MM.1S (cell line): Measurements from ENCODE around the gene PRPS2.

Experiments used
- DNase-seq: peaks from one replicate; pipeline ENCODE4 v3.0.0-alpha.2; 2015
- H2AFZ ChIP-seq: fragments of 300-600 bp; sonication (generic); 2 replicates; pipeline ENCODE4 v1.6.0; 2016; ENCODE audit warnings: antibody characterized with exemption, low read length
- H3F3A ChIP-seq: fragments of 300-600 bp; sonication (generic); 2 replicates; pipeline ENCODE4 v1.6.1; 2016; ENCODE audit warnings: mild to moderate bottlenecking, antibody characterized with exemption, low read length, moderate library complexity, mixed read lengths; ENCODE audit not compliant: insufficient read depth
- H3K27ac ChIP-seq: fragments of 300-600 bp; sonication (generic); 2 replicates; pipeline ENCODE4 v1.5.1; 2016; ENCODE audit warnings: mild to moderate bottlenecking, low read length
- H3K27me3 ChIP-seq: fragments of 300-600 bp; sonication (generic); replicated peaks from 2 replicates; pipeline ENCODE4 v1.6.0; 2016; ENCODE audit warnings: low read length; ENCODE audit not compliant: insufficient read depth
- H3K36me3 ChIP-seq: fragments of 300-600 bp; sonication (generic); replicated peaks from 2 replicates; pipeline ENCODE4 v1.6.1; 2016; ENCODE audit warnings: mild to moderate bottlenecking, low read length, mixed read lengths; ENCODE audit not compliant: insufficient read depth
- H3K4me1 ChIP-seq: fragments of 300-600 bp; sonication (generic); 2 replicates; pipeline ENCODE4 v1.6.1; 2016; ENCODE audit warnings: low read length, mixed read lengths
- H3K4me2 ChIP-seq: fragments of 300-600 bp; sonication (generic); 2 replicates; pipeline ENCODE4 v1.6.0; 2016; ENCODE audit warnings: low read depth, low read length
- H3K4me3 ChIP-seq: fragments of 300-600 bp; sonication (generic); 2 replicates; pipeline ENCODE4 v1.5.1; 2016; ENCODE audit warnings: low read length, mixed read lengths
- H3K79me2 ChIP-seq: fragments of 300-600 bp; sonication (generic); 2 replicates; pipeline ENCODE4 v1.6.1; 2016; ENCODE audit warnings: mixed run types, low read length, mixed read lengths
- H3K9ac ChIP-seq: fragments of 300-600 bp; sonication (generic); 2 replicates; pipeline ENCODE4 v1.6.1; 2016; ENCODE audit warnings: low read length, mixed read lengths
- H3K9me2 ChIP-seq: fragments of 300-600 bp; sonication (generic); replicated peaks from 2 replicates; pipeline ENCODE4 v1.6.1; 2016; ENCODE audit warnings: mild to moderate bottlenecking, low read length, mixed read lengths; ENCODE audit not compliant: insufficient read depth
- H3K9me3 ChIP-seq: fragments of 300-600 bp; sonication (generic); replicated peaks from 2 replicates; pipeline ENCODE4 v1.6.1; 2016; ENCODE audit warnings: mild to moderate bottlenecking, low read length, mixed read lengths; ENCODE audit not compliant: insufficient read depth
- H4K20me1 ChIP-seq: fragments of 300-600 bp; sonication (generic); 2 replicates; pipeline ENCODE4 v1.6.1; 2016; ENCODE audit warnings: mild to moderate bottlenecking, low read length, moderate library complexity, mixed read lengths; ENCODE audit not compliant: insufficient read depth
- EZH2 ChIP-seq: fragments of 300-600 bp; sonication (generic); optimal IDR thresholded peaks from 2 replicates; pipeline ENCODE3; 2017; ENCODE audit warnings: low read depth, mild to moderate bottlenecking, antibody characterized with exemption, low read length, mixed read lengths
- EZH2phosphoT487 ChIP-seq: fragments of 300-600 bp; sonication (generic); IDR thresholded peaks from 2 replicates; pipeline ENCODE4 v1.6.1; 2018; ENCODE audit warnings: antibody characterized with exemption, low read length
- TF ChIP-seq, protein P1 (sequence below): fragments of 300-600 bp; sonication (generic); IDR thresholded peaks from 2 replicates; pipeline ENCODE4 v1.5.1; 2016; ENCODE audit warnings: antibody characterized with exemption, low read length, mixed read lengths

Gene PRPS2

DNA sequence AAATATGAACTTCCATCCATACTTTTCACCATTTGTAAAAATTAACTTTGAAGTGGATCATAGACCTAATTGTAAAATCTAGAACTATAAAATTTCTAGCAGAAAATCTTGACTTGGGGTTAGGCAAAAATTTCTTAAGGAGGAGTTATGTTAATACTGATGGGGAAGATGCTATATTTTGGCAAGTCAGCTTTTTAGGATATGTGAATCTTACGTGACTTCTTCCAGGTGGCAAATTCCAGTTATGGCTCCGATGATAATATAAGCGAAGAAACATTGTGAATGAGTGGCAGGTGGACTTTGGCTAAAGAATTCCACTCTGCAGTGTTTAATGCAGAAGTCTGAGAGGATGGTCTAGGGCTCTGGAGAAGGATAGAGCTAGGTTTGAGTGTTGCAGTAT lies 1.5 kb downstream of the PRPS2 start:
- DNase-seq, result no peak
- H3K4me3 ChIP-seq, result peak overlapping the region; percentile 71; the same call in 1 of the 2 replicates
- no peak overlapping the region for H3K27ac ChIP-seq
- H3F3A ChIP-seq, result no peaks in the 10 kb centered on the region
- no peaks in the 10 kb centered on the region for H3K9me2 ChIP-seq
- no peaks in the 10 kb centered on the region for H3K36me3 ChIP-seq
- peak overlapping the region; percentile 70 for H3K4me2 ChIP-seq
- no peaks in the 10 kb centered on the region for H3K4me1 ChIP-seq
- H3K9ac ChIP-seq, result peak overlapping the region; percentile 60; the same call in 1 of the 2 replicates
- H3K9me3 ChIP-seq, result no peaks in the 10 kb centered on the region
- no peaks in the 10 kb centered on the region for H3K27me3 ChIP-seq
- H3K79me2 ChIP-seq, result peaks cover 45% of the 10 kb centered on the region
- H4K20me1 ChIP-seq, result no peaks in the 10 kb centered on the region
- TF ChIP-seq, protein P1, sequence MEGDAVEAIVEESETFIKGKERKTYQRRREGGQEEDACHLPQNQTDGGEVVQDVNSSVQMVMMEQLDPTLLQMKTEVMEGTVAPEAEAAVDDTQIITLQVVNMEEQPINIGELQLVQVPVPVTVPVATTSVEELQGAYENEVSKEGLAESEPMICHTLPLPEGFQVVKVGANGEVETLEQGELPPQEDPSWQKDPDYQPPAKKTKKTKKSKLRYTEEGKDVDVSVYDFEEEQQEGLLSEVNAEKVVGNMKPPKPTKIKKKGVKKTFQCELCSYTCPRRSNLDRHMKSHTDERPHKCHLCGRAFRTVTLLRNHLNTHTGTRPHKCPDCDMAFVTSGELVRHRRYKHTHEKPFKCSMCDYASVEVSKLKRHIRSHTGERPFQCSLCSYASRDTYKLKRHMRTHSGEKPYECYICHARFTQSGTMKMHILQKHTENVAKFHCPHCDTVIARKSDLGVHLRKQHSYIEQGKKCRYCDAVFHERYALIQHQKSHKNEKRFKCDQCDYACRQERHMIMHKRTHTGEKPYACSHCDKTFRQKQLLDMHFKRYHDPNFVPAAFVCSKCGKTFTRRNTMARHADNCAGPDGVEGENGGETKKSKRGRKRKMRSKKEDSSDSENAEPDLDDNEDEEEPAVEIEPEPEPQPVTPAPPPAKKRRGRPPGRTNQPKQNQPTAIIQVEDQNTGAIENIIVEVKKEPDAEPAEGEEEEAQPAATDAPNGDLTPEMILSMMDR, result no peak
- TF ChIP-seq EZH2 (no peak), EZH2phosphoT487 (no peak)
- H2AFZ ChIP-seq, result no peak overlapping the region

DNA sequence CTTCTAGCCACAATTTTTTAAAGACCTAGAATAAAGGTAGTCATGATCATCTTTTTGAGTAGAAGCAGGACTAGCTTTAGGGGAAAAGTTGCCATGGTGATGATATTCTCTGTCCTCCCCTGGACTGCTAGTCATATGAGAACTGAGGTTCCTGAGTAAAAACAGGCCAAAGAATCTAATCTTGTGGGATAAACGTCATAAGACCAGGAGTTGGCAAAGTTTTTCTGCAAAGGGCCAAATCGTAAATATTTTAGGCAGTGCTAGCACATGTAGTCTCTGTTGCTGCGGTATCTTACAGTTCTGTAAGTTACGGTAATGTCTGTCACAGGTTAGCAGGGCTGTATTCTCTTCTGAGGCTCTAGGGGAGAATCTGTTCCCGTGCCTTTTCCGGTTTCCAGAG lies 3.4 kb downstream of the PRPS2 start:
- Histone ChIP-seq H3K79me2 (peaks cover 45% of the 10 kb centered on the region), H3K27ac (no peak overlapping the region), H4K20me1 (no peaks in the 10 kb centered on the region), H3F3A (no peaks in the 10 kb centered on the region), H2AFZ (no peak overlapping the region), H3K9ac (no peak overlapping the region), H3K9me3 (no peaks in the 10 kb centered on the region), H3K27me3 (no peaks in the 10 kb centered on the region), H3K9me2 (no peaks in the 10 kb centered on the region), H3K4me2 (no peak overlapping the region), H3K36me3 (no peaks in the 10 kb centered on the region), H3K4me3 (no peak overlapping the region), H3K4me1 (no peaks in the 10 kb centered on the region)
- TF ChIP-seq, protein P1, result no peak
- TF ChIP-seq EZH2, result no peak
- no peak for TF ChIP-seq EZH2phosphoT487
- DNase-seq, result no peak

DNA sequence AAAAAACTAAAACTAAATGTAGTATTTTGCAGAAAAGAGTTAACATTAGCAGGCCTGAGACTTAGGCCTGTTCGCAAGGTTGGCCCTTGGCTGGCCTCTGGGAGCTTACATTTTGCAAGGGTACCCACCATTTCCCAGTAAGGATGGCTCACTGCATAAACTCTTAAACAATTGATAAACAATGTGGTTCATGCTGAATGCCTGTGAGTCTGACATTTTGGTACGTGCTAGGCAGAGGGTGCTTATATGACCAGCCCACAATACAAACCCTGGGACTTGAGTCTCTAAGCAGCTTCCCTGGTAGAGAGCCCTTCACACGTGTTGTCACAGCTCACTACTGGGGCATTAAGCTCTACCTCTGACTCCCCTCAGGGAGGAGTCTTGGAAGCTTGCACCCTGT lies 7.4 kb downstream of the PRPS2 start:
- H3K79me2 ChIP-seq, result peaks cover 29% of the 10 kb centered on the region
- H3K9me3 ChIP-seq, result no peaks in the 10 kb centered on the region
- no peaks in the 10 kb centered on the region for H3K27me3 ChIP-seq
- no peak for DNase-seq
- no peak overlapping the region for H3K9ac ChIP-seq
- H3K9me2 ChIP-seq, result no peaks in the 10 kb centered on the region
- no peaks in the 10 kb centered on the region for H3K36me3 ChIP-seq
- no peaks in the 10 kb centered on the region for H3K4me1 ChIP-seq
- H3K4me2 ChIP-seq, result no peak overlapping the region
- H3K27ac ChIP-seq, result no peak overlapping the region
- H3F3A ChIP-seq, result no peaks in the 10 kb centered on the region
- H3K4me3 ChIP-seq, result no peak overlapping the region
- TF ChIP-seq, protein P1, result no peak
- TF ChIP-seq EZH2 (no peak), EZH2phosphoT487 (no peak)
- no peaks in the 10 kb centered on the region for H4K20me1 ChIP-seq
- H2AFZ ChIP-seq, result no peak overlapping the region
